PC-3 (cell line): ENCODE results near the gene C6orf47.

Experiments
- EZH2 ChIP-seq: fragments of 300-600 bp; sonication (generic); IDR thresholded peaks from one replicate; pipeline ENCODE4 v1.6.1; 2017; ENCODE audit warnings: antibody characterized with exemption, mild to moderate bottlenecking, low read length; ENCODE audit not compliant: unreplicated experiment
- EZH2phosphoT487 ChIP-seq: fragments of 300-600 bp; sonication (generic); IDR thresholded peaks from 2 replicates; pipeline ENCODE4 v1.6.1; 2018; ENCODE audit warnings: mild to moderate bottlenecking, antibody characterized with exemption, low read length, borderline replicate concordance
- TF ChIP-seq, protein P1 (sequence below): fragments of 300-600 bp; sonication (generic); conservative IDR thresholded peaks from 2 replicates; pipeline ENCODE4 v1.5.1; 2017; ENCODE audit warnings: antibody characterized with exemption, low read depth, mild to moderate bottlenecking, low read length

DNA sequence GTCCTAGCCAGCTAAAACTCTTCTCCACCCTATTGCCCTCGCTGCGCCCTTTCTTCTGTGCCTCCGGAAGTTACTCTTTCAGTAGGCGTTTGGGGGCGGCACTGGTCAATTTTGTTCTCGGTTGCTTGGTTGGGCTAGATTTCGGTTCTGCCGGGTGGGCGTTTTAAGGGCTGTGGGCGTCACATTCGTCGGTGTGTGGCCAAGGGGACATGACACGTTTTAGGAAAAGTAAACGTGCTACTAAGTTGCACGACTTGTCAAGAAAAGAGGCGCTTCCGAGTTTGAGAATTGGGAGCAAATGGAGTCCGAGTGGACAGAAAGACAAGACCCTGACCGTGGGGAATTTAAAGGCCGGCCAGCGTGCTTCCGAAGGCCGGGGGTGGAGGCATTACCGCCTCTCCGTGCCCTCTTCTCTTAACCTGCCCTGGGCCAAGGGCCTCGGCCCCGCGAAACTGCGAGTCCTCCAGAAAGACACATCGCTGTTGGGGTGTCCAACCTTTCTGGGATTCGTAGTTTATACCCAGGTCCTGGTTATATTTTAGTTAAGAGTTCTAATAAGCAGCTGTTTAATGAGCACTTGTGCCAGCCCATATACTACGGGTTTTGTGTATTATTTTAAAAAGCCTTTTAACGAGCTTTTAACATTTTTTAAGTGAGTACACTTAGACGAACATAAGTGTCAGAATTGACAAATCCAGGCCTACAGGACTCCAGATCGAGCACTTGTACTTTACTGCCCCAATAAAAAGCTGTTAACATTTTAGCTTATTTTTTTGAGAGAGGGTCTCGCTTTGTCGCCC lies 7.5 kb downstream of the C6orf47 start:
- TF ChIP-seq EZH2 (no peak), EZH2phosphoT487 (no peak)
- TF ChIP-seq, protein P1, sequence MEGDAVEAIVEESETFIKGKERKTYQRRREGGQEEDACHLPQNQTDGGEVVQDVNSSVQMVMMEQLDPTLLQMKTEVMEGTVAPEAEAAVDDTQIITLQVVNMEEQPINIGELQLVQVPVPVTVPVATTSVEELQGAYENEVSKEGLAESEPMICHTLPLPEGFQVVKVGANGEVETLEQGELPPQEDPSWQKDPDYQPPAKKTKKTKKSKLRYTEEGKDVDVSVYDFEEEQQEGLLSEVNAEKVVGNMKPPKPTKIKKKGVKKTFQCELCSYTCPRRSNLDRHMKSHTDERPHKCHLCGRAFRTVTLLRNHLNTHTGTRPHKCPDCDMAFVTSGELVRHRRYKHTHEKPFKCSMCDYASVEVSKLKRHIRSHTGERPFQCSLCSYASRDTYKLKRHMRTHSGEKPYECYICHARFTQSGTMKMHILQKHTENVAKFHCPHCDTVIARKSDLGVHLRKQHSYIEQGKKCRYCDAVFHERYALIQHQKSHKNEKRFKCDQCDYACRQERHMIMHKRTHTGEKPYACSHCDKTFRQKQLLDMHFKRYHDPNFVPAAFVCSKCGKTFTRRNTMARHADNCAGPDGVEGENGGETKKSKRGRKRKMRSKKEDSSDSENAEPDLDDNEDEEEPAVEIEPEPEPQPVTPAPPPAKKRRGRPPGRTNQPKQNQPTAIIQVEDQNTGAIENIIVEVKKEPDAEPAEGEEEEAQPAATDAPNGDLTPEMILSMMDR = 0 out of 2 replicates have a peak, but pooled peaks have one; percentile 22
